Activated naive CD8-positive, alpha-beta T cell treated with anti-CD3 and anti-CD28 coated beads for 36 hours (primary cell): Measurements from ENCODE around the gene DST. TPM values are rescaled to one million over a fixed set of nuclear protein-coding genes. Genes with fewer than 3 reads are reported as not detected.

Experiments used
- DNase-seq: peaks from one replicate; pipeline ENCODE4 v3.0.0; 2021
- H3K27ac Mint-ChIP-seq: one replicate; pipeline ENCODE4 v1.8.0; 2022; ENCODE audit warnings: mild to moderate bottlenecking, moderate library complexity, mixed read lengths
- H3K27me3 Mint-ChIP-seq: one replicate; pipeline ENCODE4 v1.8.0; 2022; ENCODE audit warnings: mild to moderate bottlenecking, mixed read lengths
- H3K36me3 Mint-ChIP-seq: one replicate; pipeline ENCODE4 v1.8.0; 2021; ENCODE audit warnings: mild to moderate bottlenecking, mixed read lengths
- H3K4me1 Mint-ChIP-seq: one replicate; pipeline ENCODE4 v1.8.0; 2021; ENCODE audit warnings: mixed read lengths
- H3K4me3 Mint-ChIP-seq: one replicate; pipeline ENCODE4 v1.8.0; 2022; ENCODE audit warnings: mild to moderate bottlenecking, moderate library complexity, mixed read lengths
- H3K9me3 Mint-ChIP-seq: one replicate; pipeline ENCODE4 v1.8.0; 2022; ENCODE audit warnings: mixed read lengths
- total RNA-seq, 2 experiments: library from RNA; stranded (reverse); gene quantifications; one replicate each; pipeline ENCODE4 v1.2.3, GENCODE V29; 2021

The DST gene
- total RNA-seq, 2 experiments from 2014 or later, result 1.8 to 2.9 TPM

DNA sequence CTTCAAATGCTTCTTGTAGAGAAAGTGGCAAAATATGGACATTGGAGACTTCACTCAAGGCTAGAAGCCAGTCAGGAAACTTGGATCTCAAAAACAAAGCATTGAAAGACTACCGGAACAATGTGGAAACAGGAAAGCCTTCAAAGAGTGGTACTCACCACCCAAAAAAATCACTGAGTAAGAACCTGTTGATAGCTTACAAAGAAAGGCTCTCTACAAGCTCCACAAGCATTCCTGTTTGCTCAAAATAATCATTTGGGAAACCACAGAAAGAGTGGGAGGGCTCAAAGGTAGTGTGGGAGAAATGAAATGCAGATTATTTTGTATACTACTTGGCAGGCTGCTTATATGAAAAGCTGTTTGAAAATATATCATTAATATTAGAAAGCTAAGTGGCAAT is 9.5 kb upstream of the DST start:
- Mint-ChIP-seq H3K27ac (no peak overlapping the region), H3K36me3 (peaks cover 1% of the 10 kb centered on the region)

GRCh38 chr6:56650191-56650590 is 7.5 kb upstream of the DST start:
- DNase-seq, result no peak
- no peaks in the 10 kb centered on the region for H3K4me1 Mint-ChIP-seq
- H3K36me3 Mint-ChIP-seq, result peaks cover 1% of the 10 kb centered on the region
- no peak overlapping the region for H3K27ac Mint-ChIP-seq
- no peak overlapping the region for H3K4me3 Mint-ChIP-seq
- H3K27me3 Mint-ChIP-seq, result peaks cover 5% of the 10 kb centered on the region
- H3K9me3 Mint-ChIP-seq, result no peaks in the 10 kb centered on the region

More for the DNA sequence above, 9.5 kb upstream of the DST start:
- no peaks in the 10 kb centered on the region for H3K9me3 Mint-ChIP-seq
- peaks cover 5% of the 10 kb centered on the region for H3K27me3 Mint-ChIP-seq
- no peaks in the 10 kb centered on the region for H3K4me1 Mint-ChIP-seq
- no peak for DNase-seq
- no peak overlapping the region for H3K4me3 Mint-ChIP-seq

DNA sequence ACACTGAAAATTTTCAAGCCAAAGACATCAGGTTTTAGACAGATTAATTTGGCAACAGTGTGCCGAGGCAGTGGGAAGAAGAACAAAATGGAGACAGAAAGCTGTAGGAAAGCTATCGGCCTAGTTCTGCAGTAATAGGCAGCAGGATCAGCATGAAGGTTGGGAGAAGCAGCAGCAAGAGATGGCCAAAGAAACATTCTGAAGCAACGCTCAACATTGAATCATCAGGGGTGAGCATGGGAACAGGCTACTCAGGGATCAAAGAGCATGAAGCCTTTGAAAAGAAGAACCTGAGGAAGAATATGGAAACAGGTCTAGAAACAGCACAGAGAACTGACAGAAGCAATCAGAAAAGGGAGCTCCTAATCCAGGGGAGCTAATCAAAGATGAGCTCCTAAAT is 7.1 kb upstream of the DST start:
- Mint-ChIP-seq H3K36me3 (peaks cover 1% of the 10 kb centered on the region), H3K4me3 (no peak overlapping the region), H3K4me1 (no peaks in the 10 kb centered on the region)

DNA sequence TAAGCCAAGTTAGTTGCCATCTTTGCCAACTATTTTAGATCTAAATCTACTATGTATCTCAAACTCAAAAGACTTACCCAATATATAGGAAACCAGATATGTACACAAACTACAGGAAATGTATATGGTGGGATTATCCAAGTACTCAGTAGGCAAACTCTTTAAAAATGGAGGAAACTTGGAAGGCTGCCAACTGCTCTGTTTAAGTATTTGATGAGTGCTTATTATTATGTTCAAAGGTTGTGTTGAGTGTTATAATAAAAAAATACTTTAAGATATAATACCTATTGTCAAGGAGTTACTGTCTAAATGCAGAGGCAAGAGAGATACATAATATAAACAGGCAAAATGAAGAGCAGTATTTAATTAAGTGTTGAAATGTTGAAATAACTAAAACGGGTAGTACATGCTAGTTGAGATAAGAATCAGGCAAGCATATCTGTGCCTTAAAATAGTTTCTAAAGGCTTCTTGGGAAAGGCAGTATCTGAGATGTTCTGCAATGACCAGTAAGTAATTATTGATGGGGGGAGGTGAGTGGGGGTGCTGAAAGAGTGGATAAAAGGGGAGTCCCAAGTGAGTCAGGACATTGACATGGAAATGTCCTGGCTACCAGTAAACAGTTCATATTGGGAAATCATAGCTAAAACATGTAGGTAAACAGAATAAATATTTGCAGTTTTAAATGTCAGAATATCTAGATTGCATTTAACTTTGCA is 6.5 kb upstream of the DST start:
- Mint-ChIP-seq H3K4me3 (no peak overlapping the region), H3K27me3 (peaks cover 5% of the 10 kb centered on the region), H3K36me3 (peaks cover 1% of the 10 kb centered on the region), H3K9me3 (no peaks in the 10 kb centered on the region), H3K27ac (no peak overlapping the region), H3K4me1 (no peaks in the 10 kb centered on the region)
- DNase-seq, result no peak

More for the DNA sequence above, 7.1 kb upstream of the DST start:
- DNase-seq, result no peak
- H3K27me3 Mint-ChIP-seq, result peaks cover 5% of the 10 kb centered on the region
- no peaks in the 10 kb centered on the region for H3K9me3 Mint-ChIP-seq
- H3K27ac Mint-ChIP-seq, result no peak overlapping the region

GRCh38 chr6:56647172-56647762 is 4.6 kb upstream of the DST start:
- no peak overlapping the region for H3K4me3 Mint-ChIP-seq
- H3K27ac Mint-ChIP-seq, result no peak overlapping the region
- no peaks in the 10 kb centered on the region for H3K9me3 Mint-ChIP-seq

DNA sequence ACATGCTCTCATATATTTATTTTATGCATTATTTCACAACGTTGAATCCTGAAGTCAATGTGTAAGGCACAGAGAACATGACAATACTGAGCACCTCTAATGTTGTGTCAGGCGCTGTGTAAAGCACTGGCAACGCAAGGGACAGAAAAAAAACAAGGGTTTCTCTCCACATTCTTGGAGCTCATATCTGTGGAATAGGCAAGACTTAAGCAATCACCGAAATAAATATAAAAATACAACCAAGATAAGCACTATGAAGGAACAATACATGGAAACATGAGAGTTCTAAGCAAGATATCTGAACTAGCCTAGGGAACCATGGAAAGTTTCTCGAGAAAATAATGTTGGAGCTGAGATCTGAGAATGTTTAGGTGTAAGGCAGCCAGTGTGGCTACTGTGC is 1.7 kb upstream of the DST start:
- Mint-ChIP-seq H3K4me3 (no peak overlapping the region), H3K36me3 (no peaks in the 10 kb centered on the region), H3K4me1 (no peaks in the 10 kb centered on the region), H3K9me3 (no peaks in the 10 kb centered on the region), H3K27ac (no peak overlapping the region), H3K27me3 (no peaks in the 10 kb centered on the region)
- no peak for DNase-seq

More at GRCh38 chr6:56647172-56647762, 4.6 kb upstream of the DST start:
- no peak for DNase-seq
- H3K4me1 Mint-ChIP-seq, result no peaks in the 10 kb centered on the region
- peaks cover 5% of the 10 kb centered on the region for H3K27me3 Mint-ChIP-seq
- H3K36me3 Mint-ChIP-seq, result peaks cover 1% of the 10 kb centered on the region

- Mint-ChIP-seq H3K36me3 (no peaks in the 10 kb centered on the region), H3K4me1 (no peaks in the 10 kb centered on the region), H3K9me3 (no peaks in the 10 kb centered on the region), H3K27ac (no peak overlapping the region), H3K4me3 (no peak overlapping the region), H3K27me3 (no peaks in the 10 kb centered on the region)
- DNase-seq, result no peak
Observed at GRCh38 chr6:56643379-56644089, 845 bp upstream of the DST start.

- H3K9me3 Mint-ChIP-seq, result no peaks in the 10 kb centered on the region
- H3K27me3 Mint-ChIP-seq, result peaks cover 14% of the 10 kb centered on the region
- H3K4me1 Mint-ChIP-seq, result no peaks in the 10 kb centered on the region
- H3K36me3 Mint-ChIP-seq, result no peaks in the 10 kb centered on the region
- DNase-seq, result no peak
- no peak overlapping the region for H3K4me3 Mint-ChIP-seq
- no peak overlapping the region for H3K27ac Mint-ChIP-seq
Observed at GRCh38 chr6:56640374-56640773, 2.3 kb downstream of the DST start.

GRCh38 chr6:56638760-56639159 is 3.9 kb downstream of the DST start:
- Mint-ChIP-seq H3K27me3 (peaks cover 14% of the 10 kb centered on the region), H3K9me3 (no peaks in the 10 kb centered on the region), H3K36me3 (no peaks in the 10 kb centered on the region), H3K4me3 (no peak overlapping the region), H3K27ac (no peak overlapping the region), H3K4me1 (no peaks in the 10 kb centered on the region)
- no peak for DNase-seq

GRCh38 chr6:56637640-56638039 is 5.0 kb downstream of the DST start:
- no peak overlapping the region for H3K27ac Mint-ChIP-seq
- H3K4me1 Mint-ChIP-seq, result no peaks in the 10 kb centered on the region
- H3K27me3 Mint-ChIP-seq, result peaks cover 14% of the 10 kb centered on the region
- H3K9me3 Mint-ChIP-seq, result no peaks in the 10 kb centered on the region
- no peaks in the 10 kb centered on the region for H3K36me3 Mint-ChIP-seq
- DNase-seq, result no peak
- no peak overlapping the region for H3K4me3 Mint-ChIP-seq

DNA sequence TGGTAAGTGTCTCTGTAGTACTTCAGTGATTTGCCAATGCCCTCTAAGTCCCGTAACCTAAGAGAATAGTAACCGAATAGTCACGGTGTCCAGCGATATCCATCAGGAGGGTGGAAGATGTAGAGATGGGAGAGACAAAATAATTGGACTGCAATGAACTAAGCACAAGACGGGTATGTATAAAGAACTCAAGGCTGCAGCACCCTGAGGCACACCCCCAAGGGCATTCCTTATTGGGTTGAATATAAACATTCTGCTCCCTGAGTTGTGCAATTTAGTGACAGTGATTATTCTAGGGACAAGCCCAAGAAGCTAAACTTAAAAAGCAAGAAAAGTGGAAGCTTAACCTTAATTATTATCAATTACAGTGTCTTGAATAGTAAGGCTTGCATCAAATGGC is 14.6 kb downstream of the DST start:
- H3K9me3 Mint-ChIP-seq, result no peaks in the 10 kb centered on the region
- H3K27me3 Mint-ChIP-seq, result no peaks in the 10 kb centered on the region
- DNase-seq, result no peak
- no peaks in the 10 kb centered on the region for H3K36me3 Mint-ChIP-seq
- H3K27ac Mint-ChIP-seq, result no peak overlapping the region
- no peaks in the 10 kb centered on the region for H3K4me1 Mint-ChIP-seq
- no peak overlapping the region for H3K4me3 Mint-ChIP-seq

- no peaks in the 10 kb centered on the region for H3K27me3 Mint-ChIP-seq
- H3K4me3 Mint-ChIP-seq, result no peak overlapping the region
- H3K4me1 Mint-ChIP-seq, result no peaks in the 10 kb centered on the region
- H3K9me3 Mint-ChIP-seq, result no peaks in the 10 kb centered on the region
- no peak for DNase-seq
- H3K27ac Mint-ChIP-seq, result no peak overlapping the region
- H3K36me3 Mint-ChIP-seq, result no peaks in the 10 kb centered on the region
Observed at GRCh38 chr6:56625356-56625755, 17.3 kb downstream of the DST start.

GRCh38 chr6:56624728-56625069 is 18.0 kb downstream of the DST start:
- Mint-ChIP-seq H3K27me3 (no peaks in the 10 kb centered on the region), H3K4me3 (no peak overlapping the region), H3K27ac (no peak overlapping the region), H3K36me3 (no peaks in the 10 kb centered on the region), H3K9me3 (no peaks in the 10 kb centered on the region), H3K4me1 (no peaks in the 10 kb centered on the region)
- no peak for DNase-seq

GRCh38 chr6:56624046-56624727 is 18.5 kb downstream of the DST start:
- H3K9me3 Mint-ChIP-seq, result no peaks in the 10 kb centered on the region
- DNase-seq, result no peak
- H3K27ac Mint-ChIP-seq, result no peak overlapping the region
- no peaks in the 10 kb centered on the region for H3K27me3 Mint-ChIP-seq
- H3K36me3 Mint-ChIP-seq, result no peaks in the 10 kb centered on the region
- no peaks in the 10 kb centered on the region for H3K4me1 Mint-ChIP-seq
- H3K4me3 Mint-ChIP-seq, result no peak overlapping the region

DNA sequence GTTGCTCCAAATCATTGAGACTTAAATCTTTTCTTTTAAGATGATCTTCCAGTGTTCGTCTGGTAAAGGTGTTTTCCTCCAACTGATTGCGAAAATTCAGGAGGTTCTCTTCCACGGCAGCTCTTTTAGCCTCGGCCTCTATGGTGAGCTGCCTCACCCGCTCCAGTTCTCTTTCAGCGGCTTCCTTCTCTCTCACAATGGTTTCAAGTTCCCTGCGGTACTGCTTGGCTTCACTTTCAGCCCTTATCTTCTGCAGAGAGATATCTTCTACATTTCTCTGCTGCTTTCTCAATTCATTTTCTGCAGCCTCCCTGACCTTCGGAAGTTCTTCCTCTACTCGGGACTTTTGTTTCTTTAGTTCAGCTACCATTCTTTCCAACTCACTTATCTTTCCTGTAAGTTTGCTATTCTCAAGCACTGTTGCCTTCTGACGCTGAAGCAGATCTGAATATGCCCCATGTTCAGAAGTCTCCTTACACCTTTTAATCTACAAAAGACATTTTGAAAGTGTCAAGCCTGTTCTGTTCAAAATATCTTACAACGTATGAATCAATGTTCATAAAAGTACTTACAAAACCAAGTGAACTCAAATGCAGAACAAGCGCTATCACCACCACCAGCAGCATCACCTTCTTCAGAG is 22.3 kb downstream of the DST start:
- Mint-ChIP-seq H3K27ac (no peak overlapping the region), H3K4me1 (no peaks in the 10 kb centered on the region), H3K4me3 (no peak overlapping the region), H3K36me3 (no peaks in the 10 kb centered on the region), H3K27me3 (no peaks in the 10 kb centered on the region), H3K9me3 (no peaks in the 10 kb centered on the region)
- DNase-seq, result no peak
